ENCODE results near the gene ADORA2B. TPM values are rescaled to one million over a fixed set of nuclear protein-coding genes. Genes with fewer than 3 reads are reported as not detected.

Gene ADORA2B
- total RNA-seq, 2 donors from 2014 or later: 0.74 to 0.86 TPM

DNA sequence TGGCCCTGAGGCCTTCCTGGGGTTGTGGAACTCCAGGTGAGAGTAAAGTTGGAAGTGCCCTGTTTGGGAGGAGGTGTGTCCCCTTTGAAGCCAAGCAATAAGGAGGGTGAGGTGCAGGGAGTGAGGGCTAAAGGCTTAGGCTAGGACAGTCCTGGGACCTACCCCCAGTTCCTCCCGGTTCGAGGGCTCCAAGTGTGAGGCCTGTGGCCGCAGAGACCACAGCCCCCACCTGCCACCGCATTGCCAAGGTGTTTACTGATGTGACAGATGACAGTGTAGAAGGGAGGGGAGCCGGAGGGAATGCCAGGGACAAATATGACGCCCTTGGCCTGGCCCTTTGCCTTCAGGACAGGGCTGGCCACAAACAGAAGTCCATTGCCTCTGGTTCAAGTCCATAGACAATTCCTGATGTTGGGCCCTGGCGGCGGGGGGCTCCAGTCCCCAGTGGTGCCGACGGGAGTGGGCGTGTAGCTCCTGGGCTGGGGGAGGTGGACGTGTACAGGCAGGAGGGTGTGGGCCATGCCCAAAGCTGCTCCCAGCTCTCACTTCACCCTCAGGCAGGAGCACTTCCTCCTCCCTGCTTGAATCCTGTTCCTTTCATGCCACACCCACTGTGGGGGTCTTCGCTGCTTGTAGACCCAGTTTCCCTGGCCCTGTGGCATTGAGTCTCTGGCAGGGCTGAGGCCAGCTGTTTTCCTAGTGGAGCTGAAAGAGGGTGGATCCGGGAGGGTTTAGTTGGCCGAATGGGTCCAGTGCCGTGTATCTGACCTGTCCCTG lies 3.2 kb downstream of the ADORA2B start:
- intact Hi-C loops (cut with DNase I): no loop called here
- no peak for DNase-seq (ENCODE audit: low spot score)

DNA sequence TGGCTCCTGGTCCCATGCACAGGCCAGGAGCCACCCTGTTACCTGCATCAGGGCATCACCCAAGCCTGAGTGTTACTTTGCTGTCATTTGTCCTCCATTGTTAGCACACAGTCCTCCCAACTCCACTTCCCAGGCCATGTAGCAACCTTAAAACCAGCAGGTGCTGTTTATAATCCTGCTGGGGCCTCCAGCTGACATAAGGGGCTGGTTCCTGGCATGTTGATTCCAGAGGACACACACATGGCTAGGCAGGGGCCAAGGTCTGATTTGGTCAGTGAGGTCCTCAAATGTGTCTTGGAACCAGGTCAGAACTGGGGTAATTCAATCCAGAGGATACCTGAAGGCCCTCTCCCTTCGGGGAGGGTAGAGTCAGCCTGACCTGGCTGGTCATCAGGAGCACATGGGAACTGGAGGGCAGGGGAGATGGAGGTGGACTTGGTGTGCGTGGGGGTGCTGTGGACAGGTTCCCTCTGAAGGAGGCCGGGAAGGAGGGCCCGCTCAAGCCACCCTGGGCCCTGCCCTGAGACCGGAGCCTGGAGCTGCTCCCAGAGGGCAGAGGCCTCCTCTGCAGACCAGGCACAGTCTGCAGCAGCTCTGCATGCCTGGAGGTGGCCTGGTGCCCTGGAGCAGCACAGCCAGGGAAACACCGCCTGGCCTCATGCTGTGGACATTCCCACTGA lies 6.6 kb downstream of the ADORA2B start:
- DNase-seq (ENCODE audit: low spot score): peak; percentile 66
- intact Hi-C loops (cut with DNase I): no loop called here

GRCh38 chr17:15952048-15952532 lies 7.2 kb downstream of the ADORA2B start:
- intact Hi-C loops (cut with DNase I): no loop called here
- peak; percentile 9 for DNase-seq (ENCODE audit: low spot score)

DNA sequence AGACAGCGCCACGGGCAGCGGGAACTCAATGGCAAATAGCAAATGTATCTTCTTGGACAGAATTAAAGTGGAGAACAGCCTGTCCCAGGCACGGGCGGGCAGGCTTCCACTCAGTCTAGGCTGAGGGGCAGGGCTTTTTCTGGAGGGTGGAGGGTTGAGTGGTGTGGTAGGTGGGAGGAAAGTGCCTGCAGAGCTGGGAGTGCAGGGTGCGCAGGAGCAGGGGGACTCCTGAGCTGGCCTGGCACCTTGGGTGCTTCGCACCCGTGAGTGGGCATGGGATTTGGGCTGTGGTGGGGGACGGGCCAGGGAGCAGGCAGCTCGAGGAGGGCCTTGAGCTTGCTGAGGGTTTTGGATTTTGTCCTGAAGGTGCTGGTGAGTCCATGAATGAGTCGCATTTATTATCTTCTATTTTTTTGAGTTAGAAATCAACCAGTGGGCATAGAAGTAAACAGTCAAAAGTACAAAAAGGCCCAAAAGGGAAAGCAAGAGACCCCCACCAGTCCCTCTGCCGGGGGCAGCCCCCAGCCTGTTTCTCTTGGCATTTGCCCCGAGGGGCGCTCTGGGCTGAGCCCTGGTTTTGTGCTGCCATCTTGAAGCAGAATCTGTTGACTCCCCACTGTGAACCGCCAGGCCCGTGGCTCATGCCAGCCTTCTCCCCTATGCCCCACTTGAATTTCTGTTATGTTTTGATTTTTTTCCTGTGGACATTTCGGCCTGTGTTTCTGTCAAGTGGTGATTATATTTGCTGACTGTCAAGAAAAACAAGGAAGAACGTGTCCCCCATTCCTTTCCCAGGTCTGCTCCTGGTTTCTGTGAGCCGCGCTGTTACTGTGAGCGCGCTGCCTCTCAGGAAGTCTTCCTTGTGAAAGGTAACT lies 8.2 kb downstream of the ADORA2B start:
- intact Hi-C loops (cut with DNase I): no loop called here
- DNase-seq (ENCODE audit: low spot score): peak; percentile 70

DNA sequence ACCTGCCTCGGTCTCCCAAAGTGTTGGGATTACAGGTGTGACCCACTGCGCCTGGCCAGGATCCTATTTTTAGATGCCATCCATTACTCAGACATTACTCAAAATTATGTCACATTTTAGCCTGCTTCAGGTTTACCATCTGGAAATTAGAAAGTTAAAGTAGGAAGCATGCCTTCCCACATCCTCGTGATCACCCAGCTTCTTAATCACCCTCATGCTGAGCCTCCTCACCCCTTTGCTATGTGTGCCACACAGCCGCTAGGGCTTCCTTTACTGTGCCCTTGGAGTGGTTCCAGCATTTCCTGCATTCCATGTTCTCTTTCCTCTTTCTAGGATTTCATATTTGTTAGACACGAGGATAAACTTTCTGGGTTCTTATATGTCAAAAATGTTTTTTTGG lies 9.3 kb downstream of the ADORA2B start:
- intact Hi-C loops (cut with DNase I): no loop called here
- DNase-seq (ENCODE audit: low spot score): peak; percentile 25

DNA sequence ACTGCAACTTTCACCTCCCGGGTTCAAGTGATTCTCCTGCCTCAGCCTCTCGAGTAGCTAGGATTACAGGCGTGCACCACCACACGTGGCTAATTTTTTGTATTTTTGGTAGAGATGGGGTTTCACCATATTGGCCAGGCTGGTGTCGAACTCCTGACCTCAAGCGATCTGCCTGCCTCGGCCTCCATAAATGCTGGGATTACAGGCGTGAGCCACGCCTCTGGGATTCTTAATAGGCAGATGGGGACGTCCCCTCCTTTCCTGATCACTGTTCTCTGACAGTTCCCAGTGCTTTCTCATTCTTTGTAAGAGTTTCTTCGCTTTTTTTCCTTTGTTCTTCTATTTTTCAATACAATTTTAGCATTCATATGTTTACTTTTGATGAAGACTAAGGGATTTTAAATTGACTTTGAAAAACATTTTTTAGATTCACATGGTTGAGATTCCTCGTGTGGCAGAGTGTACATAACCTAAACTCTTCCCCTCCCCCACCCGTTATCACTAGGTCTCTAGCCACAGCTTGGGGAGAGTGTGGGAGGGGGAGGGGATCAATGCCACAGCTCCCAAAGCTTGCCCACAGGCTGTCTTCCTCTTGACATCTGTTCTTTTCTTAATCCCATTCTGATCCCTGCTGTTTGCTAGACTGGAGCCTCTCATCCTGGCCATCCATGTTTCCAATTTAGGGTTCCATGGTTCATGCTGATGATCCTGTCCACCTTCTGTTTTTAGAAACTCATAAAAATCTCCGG lies 11.0 kb downstream of the ADORA2B start:
- DNase-seq (ENCODE audit: low spot score): peak; percentile 64
- intact Hi-C loops (cut with DNase I): no loop called here

- intact Hi-C loops (cut with DNase I): no loop called here
- DNase-seq (ENCODE audit: low spot score): no peak
Observed at GRCh38 chr17:15957206-15957605, 12.3 kb downstream of the ADORA2B start.

- intact Hi-C loops (cut with DNase I): no loop called here
- no peak for DNase-seq (ENCODE audit: low spot score)
Observed at GRCh38 chr17:15957608-15958307, 12.8 kb downstream of the ADORA2B start.

GRCh38 chr17:15958484-15958854 lies 13.5 kb downstream of the ADORA2B start:
- intact Hi-C loops (cut with DNase I): no loop called here
- DNase-seq (ENCODE audit: low spot score): no peak

GRCh38 chr17:15963670-15964110 lies 18.8 kb downstream of the ADORA2B start:
- intact Hi-C loops (cut with DNase I): no loop called here

DNA sequence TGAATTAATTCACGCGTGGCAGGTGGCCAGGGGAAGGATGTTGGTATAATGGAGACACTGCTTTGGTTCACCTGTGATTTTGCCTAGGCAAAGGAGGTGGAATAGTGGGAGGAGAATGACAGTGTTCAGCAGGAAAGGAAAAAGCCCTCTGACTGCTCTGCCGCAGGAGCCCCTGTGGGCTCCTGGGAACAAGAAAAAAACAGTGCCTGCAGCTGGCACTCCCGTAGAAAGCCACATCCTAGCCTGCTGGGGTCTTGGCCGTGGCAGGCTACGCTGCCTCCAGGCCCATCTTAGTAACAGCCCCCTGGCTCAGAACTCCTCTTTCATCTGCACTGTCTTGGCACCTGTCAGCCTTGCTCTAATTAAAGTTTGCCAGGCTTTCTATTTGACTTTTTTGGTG lies 20.6 kb downstream of the ADORA2B start:
- no peak for DNase-seq (ENCODE audit: low spot score)
- intact Hi-C loops (cut with DNase I): no loop called here

More at GRCh38 chr17:15963670-15964110, 18.8 kb downstream of the ADORA2B start:
- no peak for DNase-seq (ENCODE audit: low spot score)

DNA sequence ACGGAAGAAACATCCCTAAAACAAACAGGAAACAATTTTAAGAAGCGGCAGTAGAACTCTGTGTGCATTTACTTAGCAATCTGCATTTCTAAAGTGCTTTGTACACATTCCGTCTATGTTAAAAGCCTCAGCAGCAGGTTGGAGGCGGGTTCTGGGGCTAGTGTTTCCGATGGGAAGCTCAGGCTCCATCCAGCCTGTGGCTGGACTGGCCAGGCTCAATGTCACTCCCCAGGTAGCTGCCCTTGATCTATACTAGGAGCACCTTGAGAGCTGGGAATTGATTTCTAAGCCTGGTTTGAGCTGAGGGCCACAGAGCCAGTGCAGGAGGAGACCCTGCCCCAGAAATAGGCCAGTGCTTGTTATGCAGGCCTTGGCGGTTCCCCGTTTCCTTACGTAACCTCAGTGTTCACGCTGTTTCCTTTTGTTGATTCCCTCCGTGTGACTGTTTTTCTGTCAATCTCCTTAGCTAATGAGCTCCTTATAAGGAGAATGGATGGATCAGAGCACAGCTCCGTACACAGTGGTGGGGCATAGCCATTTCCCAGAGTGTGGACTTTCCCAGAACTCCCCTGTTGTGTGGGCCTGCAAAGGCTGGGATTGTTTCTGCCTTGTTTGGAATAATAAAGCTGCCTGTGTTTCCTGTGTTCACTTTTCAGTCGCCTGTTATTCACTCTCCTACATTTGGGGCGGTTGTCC lies 21.4 kb downstream of the ADORA2B start:
- no peak for DNase-seq (ENCODE audit: low spot score)
- intact Hi-C loops (cut with DNase I): no loop called here

- intact Hi-C loops (cut with DNase I): no loop called here
Observed at GRCh38 chr17:15966879-15967248, 21.9 kb downstream of the ADORA2B start.

GRCh38 chr17:15967706-15968399 lies 22.9 kb downstream of the ADORA2B start:
- intact Hi-C loops (cut with DNase I): no loop called here
- DNase-seq (ENCODE audit: low spot score): no peak

More at GRCh38 chr17:15966879-15967248, 21.9 kb downstream of the ADORA2B start:
- no peak for DNase-seq (ENCODE audit: low spot score)

GRCh38 chr17:15969463-15969862 lies 24.5 kb downstream of the ADORA2B start:
- DNase-seq (ENCODE audit: low spot score): no peak
- intact Hi-C loops (cut with DNase I): no loop called here

- intact Hi-C loops (cut with DNase I): no loop called here
- no peak for DNase-seq (ENCODE audit: low spot score)
Observed at GRCh38 chr17:15970500-15970899, 25.6 kb downstream of the ADORA2B start.

- no peak for DNase-seq (ENCODE audit: low spot score)
- intact Hi-C loops (cut with DNase I): no loop called here
Observed at GRCh38 chr17:15971098-15971678, 26.3 kb downstream of the ADORA2B start.

Measured in posterior vena cava (tissue), 2 donors.